Stimulated activated CD8-positive, alpha-beta memory T cell treated with anti-CD3 and anti-CD28 coated beads, Interleukin-12 subunit alpha, Interleukin-12 subunit beta, amount 100 ng/mL, for 4 hours (primary cell): ENCODE data around the gene KCNN3.

Experiments
- DNase-seq: peaks from one replicate; pipeline ENCODE4 v3.0.0-alpha.2; 2020; ENCODE audit warnings: low read depth

Gene KCNN3

GRCh38 chr1:154879038-154879421 is 8.9 kb upstream of the KCNN3 start:
- DNase-seq: no peak

- DNase-seq: peak; percentile 55
These were observed 8.4 kb upstream of the KCNN3 start for GRCh38 chr1:154878371-154879037.

GRCh38 chr1:154877370-154877974 is 7.4 kb upstream of the KCNN3 start:
- no peak for DNase-seq

GRCh38 chr1:154876842-154877369 is 6.8 kb upstream of the KCNN3 start:
- DNase-seq: no peak

GRCh38 chr1:154874465-154874864 is 4.4 kb upstream of the KCNN3 start:
- DNase-seq: no peak

- DNase-seq: no peak
These were observed 3.4 kb upstream of the KCNN3 start for GRCh38 chr1:154873321-154873950.

GRCh38 chr1:154871374-154871773 is 1.3 kb upstream of the KCNN3 start:
- DNase-seq: no peak

GRCh38 chr1:154870734-154871133 is 653 bp upstream of the KCNN3 start:
- DNase-seq: no peak

GRCh38 chr1:154869351-154870114 is 548 bp downstream of the KCNN3 start:
- DNase-seq: no peak

GRCh38 chr1:154867841-154868605 is 2.1 kb downstream of the KCNN3 start:
- DNase-seq: no peak

GRCh38 chr1:154867064-154867825 is 2.8 kb downstream of the KCNN3 start:
- no peak for DNase-seq

GRCh38 chr1:154866257-154867063 is 3.6 kb downstream of the KCNN3 start:
- DNase-seq: no peak

- DNase-seq: no peak
These were observed 4.4 kb downstream of the KCNN3 start for GRCh38 chr1:154865442-154866256.

GRCh38 chr1:154864189-154864975 is 5.7 kb downstream of the KCNN3 start:
- DNase-seq: no peak

- no peak for DNase-seq
These were observed 6.5 kb downstream of the KCNN3 start for GRCh38 chr1:154863315-154864174.

GRCh38 chr1:154862907-154863306 is 7.2 kb downstream of the KCNN3 start:
- DNase-seq: no peak

GRCh38 chr1:154861607-154862094 is 8.4 kb downstream of the KCNN3 start:
- no peak for DNase-seq
